ENCODE data around the gene ADGB. TPM values are rescaled to one million over a fixed set of nuclear protein-coding genes. Genes with fewer than 3 reads are reported as not detected.

ADGB gene
- total and polyA plus RNA-seq, 4 experiments from 2014 or later = not detected

DNA sequence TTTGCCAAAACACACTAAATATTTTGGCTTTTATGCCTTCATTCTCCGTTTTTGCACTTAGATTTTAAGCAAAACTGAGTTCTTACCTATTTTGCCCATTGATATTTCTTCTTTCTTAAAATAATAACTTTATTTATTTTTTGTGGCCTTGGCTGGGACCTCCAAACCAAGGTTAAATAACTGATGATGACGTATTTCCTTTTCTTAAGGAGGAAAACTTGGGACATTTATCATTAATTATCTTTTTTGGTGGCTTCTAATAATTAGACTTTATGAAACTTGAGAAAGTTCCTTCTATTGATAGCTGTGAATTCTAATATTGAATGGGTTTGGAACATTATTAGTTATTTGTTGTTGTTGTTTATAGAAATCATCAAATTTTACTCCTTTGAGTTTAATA lies 154.5 kb downstream of the ADGB start:
- no peaks in the 10 kb centered on the region for H3K4me1 Mint-ChIP-seq
- H3K27ac Mint-ChIP-seq = no peak overlapping the region
- peaks cover 2 to 10% of the 10 kb centered on the region in 2 donors for H3K27me3 Mint-ChIP-seq
- no peak overlapping the region for H3K27ac ChIP-seq (ENCODE audit: low read depth, low read length)
- peaks cover 0 to 4% (median 2%) of the 10 kb centered on the region in 8 donors for H3K9me3 Mint-ChIP-seq
- H3K36me3 ChIP-seq (ENCODE audit: insufficient read depth, low read length) = no peaks in the 10 kb centered on the region
- no peaks in the 10 kb centered on the region for H3K27me3 ChIP-seq (ENCODE audit: insufficient read depth, low read length)
- no peak overlapping the region for H3K4me3 ChIP-seq (ENCODE audit: low read length in 2 of 2)
- intact Hi-C loops (cut with micrococcal nuclease) = no loop called here
- H3K4me3 Mint-ChIP-seq = no peak overlapping the region
- no peaks in the 10 kb centered on the region for H3K36me3 Mint-ChIP-seq
- H3K4me1 ChIP-seq (ENCODE audit: insufficient read depth, low read length) = no peaks in the 10 kb centered on the region
- ChIA-PET CTCF (ENCODE audit: partially characterized antibody) (no interaction called here), POLR2A (ENCODE audit: partially characterized antibody) (no interaction called here)
- no peak for DNase-seq
- no peaks in the 10 kb centered on the region for H3K9me3 ChIP-seq (ENCODE audit: control insufficient read depth in 1 of 2, low read length in 2 of 2)

GRCh38 chr6:146767632-146768031 lies 168.9 kb downstream of the ADGB start:
- H3K27ac ChIP-seq (ENCODE audit: low read depth, low read length) = no peak overlapping the region
- POLR2A ChIA-PET (ENCODE audit: partially characterized antibody) = no interaction called here
- H3K27me3 Mint-ChIP-seq = peaks cover 0 to 5% of the 10 kb centered on the region in 2 donors

GRCh38 chr6:146768722-146769121 lies 169.9 kb downstream of the ADGB start:
- no peaks in the 10 kb centered on the region for H3K36me3 Mint-ChIP-seq
- intact Hi-C loops (cut with micrococcal nuclease) = no loop called here
- no peaks in the 10 kb centered on the region for H3K9me3 ChIP-seq (ENCODE audit: control insufficient read depth in 1 of 2, low read length in 2 of 2)
- H3K27ac ChIP-seq (ENCODE audit: low read depth, low read length) = no peak overlapping the region
- ChIA-PET POLR2A (ENCODE audit: partially characterized antibody) (no interaction called here), CTCF (ENCODE audit: partially characterized antibody) (interaction anchor here (1.0 kb wide), 1 partner anchor 10 kb away, joined by 3 read pairs; no protein-coding TSS in a partner anchor)
- DNase-seq = no peak
- no peak overlapping the region for H3K4me3 Mint-ChIP-seq
- peaks cover 18 to 24% (median 21%) of the 10 kb centered on the region in 4 donors for H3K4me1 Mint-ChIP-seq
- no peak overlapping the region for H3K27ac Mint-ChIP-seq
- H3K9me3 Mint-ChIP-seq = no peaks in the 10 kb centered on the region
- no peaks in the 10 kb centered on the region for H3K27me3 ChIP-seq (ENCODE audit: insufficient read depth, low read length)
- no peaks in the 10 kb centered on the region for H3K36me3 ChIP-seq (ENCODE audit: insufficient read depth, low read length)
- H3K4me1 ChIP-seq (ENCODE audit: insufficient read depth, low read length) = peaks cover 27% of the 10 kb centered on the region
- no peak overlapping the region for H3K4me3 ChIP-seq (ENCODE audit: low read length in 2 of 2)
- H3K27me3 Mint-ChIP-seq = peaks cover 0 to 3% of the 10 kb centered on the region in 2 donors

More at GRCh38 chr6:146767632-146768031, 168.9 kb downstream of the ADGB start:
- no peaks in the 10 kb centered on the region for H3K9me3 Mint-ChIP-seq
- H3K27ac Mint-ChIP-seq = no peak overlapping the region
- no peak for DNase-seq
- CTCF ChIA-PET (ENCODE audit: partially characterized antibody) = interaction anchor here (1.0 kb wide), 1 partner anchor 12 kb away, joined by 3 read pairs; no protein-coding TSS in a partner anchor
- H3K4me3 Mint-ChIP-seq = no peak overlapping the region
- Histone ChIP-seq H3K27me3 (ENCODE audit: insufficient read depth, low read length) (no peaks in the 10 kb centered on the region), H3K9me3 (ENCODE audit: control insufficient read depth in 1 of 2, low read length in 2 of 2) (no peaks in the 10 kb centered on the region), H3K36me3 (ENCODE audit: insufficient read depth, low read length) (no peaks in the 10 kb centered on the region), H3K4me1 (ENCODE audit: insufficient read depth, low read length) (peaks cover 27% of the 10 kb centered on the region), H3K4me3 (ENCODE audit: low read length in 2 of 2) (no peak overlapping the region)
- intact Hi-C loops (cut with micrococcal nuclease) = no loop called here
- no peaks in the 10 kb centered on the region for H3K36me3 Mint-ChIP-seq
- H3K4me1 Mint-ChIP-seq = peaks cover 18 to 24% (median 21%) of the 10 kb centered on the region in 4 donors

DNA sequence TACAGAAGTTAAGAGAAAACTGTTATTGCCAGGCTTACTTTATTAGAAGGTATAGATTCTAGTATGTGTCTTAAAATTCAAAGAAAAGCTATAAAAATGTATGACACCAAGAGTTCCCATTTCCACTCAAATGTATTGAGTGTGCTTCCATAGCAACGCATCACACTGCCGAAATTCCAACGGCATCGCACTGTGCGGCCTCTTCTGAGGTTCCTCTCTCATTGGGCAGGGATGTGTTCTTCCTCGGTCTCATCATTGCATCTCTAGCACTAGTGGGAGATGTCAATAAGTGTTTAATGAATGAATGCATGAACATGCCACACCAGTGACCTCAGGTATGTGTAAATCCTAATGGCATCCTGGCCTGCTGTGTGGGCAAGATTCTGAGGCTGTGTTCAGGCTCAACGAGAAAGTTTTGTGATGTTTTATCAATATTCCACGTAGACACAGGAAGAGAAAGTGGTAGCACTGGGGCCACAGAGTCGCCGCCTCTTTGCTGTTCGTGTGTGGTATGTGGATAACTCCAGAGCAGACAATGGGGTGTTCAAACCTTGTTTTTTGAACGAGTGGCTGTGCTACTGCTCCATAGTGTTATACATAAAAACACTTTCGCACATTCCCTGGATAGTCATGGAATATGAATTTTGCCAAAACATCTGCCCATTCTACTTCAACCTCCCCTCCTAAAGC lies 171.6 kb downstream of the ADGB start:
- Mint-ChIP-seq H3K27me3 (no peaks in the 10 kb centered on the region), H3K27ac (peak overlapping the region; percentile 14 to 88 (median 57)), H3K9me3 (no peaks in the 10 kb centered on the region), H3K4me3 (peak overlapping the region; percentile 70 to 86 (median 78)), H3K4me1 (peaks cover 18 to 24% (median 21%) of the 10 kb centered on the region in 4 donors), H3K36me3 (no peaks in the 10 kb centered on the region)
- H3K27me3 ChIP-seq (ENCODE audit: insufficient read depth, low read length) = no peaks in the 10 kb centered on the region
- peak overlapping the region; percentile 3 to 20 for H3K4me3 ChIP-seq (ENCODE audit: low read length in 2 of 2)
- H3K36me3 ChIP-seq (ENCODE audit: insufficient read depth, low read length) = no peaks in the 10 kb centered on the region
- CTCF ChIA-PET (ENCODE audit: partially characterized antibody) = interaction anchor here (1.5 kb wide), 1 partner anchor 13 kb away, joined by 3 read pairs; no protein-coding TSS in a partner anchor
- POLR2A ChIA-PET (ENCODE audit: partially characterized antibody) = no interaction called here
- H3K27ac ChIP-seq (ENCODE audit: low read depth, low read length) = no peak overlapping the region
- peaks cover 27% of the 10 kb centered on the region for H3K4me1 ChIP-seq (ENCODE audit: insufficient read depth, low read length)
- H3K9me3 ChIP-seq (ENCODE audit: control insufficient read depth in 1 of 2, low read length in 2 of 2) = no peaks in the 10 kb centered on the region
- intact Hi-C loops (cut with micrococcal nuclease) = loop anchor here (10.0 kb wide), 1 partner anchor 1036 kb away; the partner anchor contains the start of gene EPM2A
- peak in 2 of 5 donors; percentile 6 to 28 for DNase-seq

- peaks cover 27% of the 10 kb centered on the region for H3K4me1 ChIP-seq (ENCODE audit: insufficient read depth, low read length)
- H3K27me3 Mint-ChIP-seq = no peaks in the 10 kb centered on the region
- no peaks in the 10 kb centered on the region for H3K9me3 Mint-ChIP-seq
- intact Hi-C loops (cut with micrococcal nuclease) = loop anchor here (10.0 kb wide), 1 partner anchor 1036 kb away; the partner anchor contains the start of gene EPM2A
- ChIA-PET POLR2A (ENCODE audit: partially characterized antibody) (no interaction called here), CTCF (ENCODE audit: partially characterized antibody) (interaction anchor here (1.5 kb wide), 1 partner anchor 12 kb away, joined by 3 read pairs; no protein-coding TSS in a partner anchor)
- peak overlapping the region; percentile 3 to 20 for H3K4me3 ChIP-seq (ENCODE audit: low read length in 2 of 2)
- H3K36me3 ChIP-seq (ENCODE audit: insufficient read depth, low read length) = no peaks in the 10 kb centered on the region
- H3K4me3 Mint-ChIP-seq = peak overlapping the region; percentile 70 to 86 (median 78)
- H3K36me3 Mint-ChIP-seq = no peaks in the 10 kb centered on the region
- peaks cover 18 to 24% (median 21%) of the 10 kb centered on the region in 4 donors for H3K4me1 Mint-ChIP-seq
- DNase-seq = peak; percentile 41 to 69 (median 63)
- no peaks in the 10 kb centered on the region for H3K9me3 ChIP-seq (ENCODE audit: control insufficient read depth in 1 of 2, low read length in 2 of 2)
- no peaks in the 10 kb centered on the region for H3K27me3 ChIP-seq (ENCODE audit: insufficient read depth, low read length)
- peak overlapping the region; percentile 14 to 88 (median 52) for H3K27ac Mint-ChIP-seq
- H3K27ac ChIP-seq (ENCODE audit: low read depth, low read length) = no peak overlapping the region
These were observed 172.4 kb downstream of the ADGB start for GRCh38 chr6:146770965-146771735.

GRCh38 chr6:146775220-146775619 lies 176.4 kb downstream of the ADGB start:
- no peaks in the 10 kb centered on the region for H3K27me3 Mint-ChIP-seq
- H3K27ac Mint-ChIP-seq = no peak overlapping the region
- intact Hi-C loops (cut with micrococcal nuclease) = loop anchor here (1.0 to 10.0 kb wide), 2 partner anchors 846 to 1040 kb away; partner anchors contain the start of gene EPM2A
- H3K9me3 Mint-ChIP-seq = no peaks in the 10 kb centered on the region
- H3K4me3 Mint-ChIP-seq = no peak overlapping the region
- no peaks in the 10 kb centered on the region for H3K9me3 ChIP-seq (ENCODE audit: control insufficient read depth in 1 of 2, low read length in 2 of 2)
- no peak overlapping the region for H3K4me3 ChIP-seq (ENCODE audit: low read length in 2 of 2)
- H3K27ac ChIP-seq (ENCODE audit: low read depth, low read length) = no peak overlapping the region
- H3K4me1 ChIP-seq (ENCODE audit: insufficient read depth, low read length) = peaks cover 18% of the 10 kb centered on the region
- no peaks in the 10 kb centered on the region for H3K36me3 ChIP-seq (ENCODE audit: insufficient read depth, low read length)
- POLR2A ChIA-PET (ENCODE audit: partially characterized antibody) = no interaction called here
- CTCF ChIA-PET (ENCODE audit: partially characterized antibody) = interaction anchor here (1.4 to 1.6 kb wide), 2 partner anchors 10 kb away, joined by 3 to 6 read pairs; no protein-coding TSS in a partner anchor
- no peaks in the 10 kb centered on the region for H3K27me3 ChIP-seq (ENCODE audit: insufficient read depth, low read length)
- H3K36me3 Mint-ChIP-seq = no peaks in the 10 kb centered on the region
- H3K4me1 Mint-ChIP-seq = peaks cover 12 to 18% (median 16%) of the 10 kb centered on the region in 4 donors
- DNase-seq = peak in 2 of 5 donors; percentile 2 to 9

DNA sequence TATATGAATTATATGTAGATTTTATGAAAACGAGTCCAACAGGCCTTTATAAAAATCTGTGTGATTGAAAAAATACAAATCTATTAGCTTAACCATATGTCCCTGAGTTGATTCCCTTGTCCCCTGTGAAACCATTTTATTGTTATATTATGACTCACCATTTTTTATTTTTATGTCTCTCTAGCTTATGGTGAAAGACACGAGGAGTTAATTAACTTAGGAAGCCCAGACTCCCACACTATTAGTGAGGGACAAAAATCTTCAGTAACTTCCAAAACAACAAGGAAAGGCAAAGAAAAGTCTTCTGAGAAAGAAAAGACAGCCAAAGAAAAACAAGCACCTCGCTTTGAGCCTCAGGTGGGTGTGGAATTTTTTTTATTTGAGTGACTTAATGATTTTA lies 183.1 kb downstream of the ADGB start:
- H3K4me3 ChIP-seq (ENCODE audit: low read length in 2 of 2) = no peak overlapping the region
- intact Hi-C loops (cut with micrococcal nuclease) = no loop called here
- POLR2A ChIA-PET (ENCODE audit: partially characterized antibody) = no interaction called here

More for the DNA sequence above, 183.1 kb downstream of the ADGB start:
- H3K27me3 Mint-ChIP-seq = no peaks in the 10 kb centered on the region
- no peaks in the 10 kb centered on the region for H3K9me3 Mint-ChIP-seq
- H3K27me3 ChIP-seq (ENCODE audit: insufficient read depth, low read length) = no peaks in the 10 kb centered on the region
- H3K4me1 Mint-ChIP-seq = peaks cover 0 to 2% (median 0%) of the 10 kb centered on the region in 4 donors
- no peaks in the 10 kb centered on the region for H3K9me3 ChIP-seq (ENCODE audit: control insufficient read depth in 1 of 2, low read length in 2 of 2)
- CTCF ChIA-PET (ENCODE audit: partially characterized antibody) = interaction anchor here (1.2 kb wide), 1 partner anchor 8 kb away, joined by 3 read pairs; no protein-coding TSS in a partner anchor
- H3K27ac ChIP-seq (ENCODE audit: low read depth, low read length) = no peak overlapping the region
- H3K4me1 ChIP-seq (ENCODE audit: insufficient read depth, low read length) = no peaks in the 10 kb centered on the region
- no peaks in the 10 kb centered on the region for H3K36me3 Mint-ChIP-seq
- H3K4me3 Mint-ChIP-seq = no peak overlapping the region
- no peaks in the 10 kb centered on the region for H3K36me3 ChIP-seq (ENCODE audit: insufficient read depth, low read length)
- no peak for DNase-seq
- H3K27ac Mint-ChIP-seq = no peak overlapping the region
